Thoracic aorta (tissue), 2 donors: ENCODE results near the gene NDUFA7. TPM values are rescaled to one million over a fixed set of nuclear protein-coding genes. Genes with fewer than 3 reads are reported as not detected.
"Not testable (repeated sequence)": the region's sequence is repeated elsewhere in the genome, so short reads cannot be mapped to it uniquely, and the experiment has no call there.

Experiments
- ATAC-seq: fragments of 150-250 bp; one replicate; pipeline ENCODE4 v1.8.0; 2017; ENCODE audit warnings: low read depth; ENCODE audit not compliant: insufficient number of reproducible peaks, low FRiP score
- DNase-seq: peaks from one replicate; pipeline ENCODE4 v3.0.0-alpha.2; 2020; ENCODE audit warnings: low spot score
- H3K27ac ChIP-seq, 2 donors: fragments of 200-600 bp; sonication (generic); 1 replicate in 1 of 2; 2 replicates in 1 of 2; pipeline ENCODE4 v1.5.1; 2016; ENCODE audit warnings: mild to moderate bottlenecking in 2 of 2, moderate library complexity in 2 of 2
- H3K27me3 ChIP-seq: fragments of 200-600 bp; sonication (generic); replicated peaks from 2 replicates; pipeline ENCODE4 v1.6.0; 2016; ENCODE audit warnings: mild to moderate bottlenecking; ENCODE audit not compliant: insufficient read depth
- H3K36me3 ChIP-seq: fragments of 200-600 bp; sonication (generic); one replicate; pipeline ENCODE4 v1.5.1; 2016
- H3K4me1 ChIP-seq, 2 donors: fragments of 200-600 bp; sonication (generic); 1 replicate in 1 of 2; 2 replicates in 1 of 2; pipeline versions ENCODE4 v1.5.1 to v1.6.0; 2016; ENCODE audit warnings: low read depth in 2 of 2, mild to moderate bottlenecking in 1 of 2; ENCODE audit not compliant: control insufficient read depth in 1 of 2
- H3K4me3 ChIP-seq: fragments of 200-600 bp; sonication (generic); 2 replicates; pipeline ENCODE4 v1.5.1; 2016; ENCODE audit warnings: mild to moderate bottlenecking
- H3K9me3 ChIP-seq: fragments of 200-600 bp; sonication (generic); 2 replicates; pipeline ENCODE4 v1.5.1; 2016
- CTCF ChIP-seq: fragments of 200-600 bp; sonication (generic); IDR thresholded peaks from one replicate; pipeline ENCODE4 v1.5.1; 2019; ENCODE audit warnings: antibody characterized with exemption
- total RNA-seq, 2 donors: library from RNA; depleted of rRNA; stranded (reverse); fragments of >200 nt; gene quantifications; one replicate each; pipeline versions ENCODE4 v1.1.0 to v1.2.3, GENCODE V29; 2016

NDUFA7 gene
- total RNA-seq, 2 donors from 2014 or later, result 9.2 to 22.2 TPM

GRCh38 chr19:8306235-8307054 lies 14.7 kb downstream of the NDUFA7 start:
- Histone ChIP-seq H3K27me3 (no peaks in the 10 kb centered on the region), H3K36me3 (peaks cover 11% of the 10 kb centered on the region), H3K4me1 (peaks cover 14 to 27% of the 10 kb centered on the region in 2 donors), H3K27ac (no peak overlapping the region), H3K9me3 (no peaks in the 10 kb centered on the region), H3K4me3 (no peak overlapping the region)
- ATAC-seq (no peak), DNase-seq (no peak)
- no peak for TF ChIP-seq CTCF

- ATAC-seq (no peak), DNase-seq (no peak)
Observed at GRCh38 chr19:8305798-8306197, 15.4 kb downstream of the NDUFA7 start.

GRCh38 chr19:8304841-8305621 lies 16.1 kb downstream of the NDUFA7 start:
- Histone ChIP-seq H3K4me3 (no peak overlapping the region), H3K4me1 (peaks cover 14 to 27% of the 10 kb centered on the region in 2 donors), H3K9me3 (no peaks in the 10 kb centered on the region), H3K36me3 (no peaks in the 10 kb centered on the region), H3K27me3 (no peaks in the 10 kb centered on the region), H3K27ac (no peak overlapping the region)
- no peak for DNase-seq
- ATAC-seq, result no peak
- no peak for TF ChIP-seq CTCF

More at GRCh38 chr19:8305798-8306197, 15.4 kb downstream of the NDUFA7 start:
- no peaks in the 10 kb centered on the region for H3K9me3 ChIP-seq
- TF ChIP-seq CTCF, result no peak
- peaks cover 14 to 27% of the 10 kb centered on the region in 2 donors for H3K4me1 ChIP-seq
- peaks cover 4% of the 10 kb centered on the region for H3K36me3 ChIP-seq
- no peak overlapping the region for H3K27ac ChIP-seq
- no peaks in the 10 kb centered on the region for H3K27me3 ChIP-seq
- H3K4me3 ChIP-seq, result no peak overlapping the region

GRCh38 chr19:8302734-8303133 lies 18.4 kb downstream of the NDUFA7 start:
- Histone ChIP-seq H3K36me3 (no peaks in the 10 kb centered on the region), H3K4me3 (no peak overlapping the region), H3K27me3 (no peaks in the 10 kb centered on the region), H3K9me3 (no peaks in the 10 kb centered on the region), H3K4me1 (peaks cover 5 to 13% of the 10 kb centered on the region in 2 donors), H3K27ac (no peak overlapping the region)
- DNase-seq (no peak), ATAC-seq (no peak)
- no peak for TF ChIP-seq CTCF

GRCh38 chr19:8302357-8302691 lies 18.9 kb downstream of the NDUFA7 start:
- ATAC-seq, result no peak

GRCh38 chr19:8291337-8291736 lies 29.8 kb downstream of the NDUFA7 start:
- not testable (repeated sequence) for ATAC-seq

More at GRCh38 chr19:8302357-8302691, 18.9 kb downstream of the NDUFA7 start:
- Histone ChIP-seq H3K9me3 (no peaks in the 10 kb centered on the region), H3K27ac (no peak overlapping the region), H3K27me3 (no peaks in the 10 kb centered on the region), H3K4me1 (peaks cover under 1 to 9% of the 10 kb centered on the region in 2 donors), H3K4me3 (no peak overlapping the region), H3K36me3 (no peaks in the 10 kb centered on the region)
- TF ChIP-seq CTCF, result no peak
- DNase-seq, result no peak

GRCh38 chr19:8276508-8276907 lies 44.7 kb downstream of the NDUFA7 start:
- not testable (repeated sequence) for ATAC-seq, H3K27me3 ChIP-seq, H3K36me3 ChIP-seq, H3K27ac ChIP-seq, H3K4me3 ChIP-seq, H3K9me3 ChIP-seq, DNase-seq, H3K4me1 ChIP-seq

More at GRCh38 chr19:8291337-8291736, 29.8 kb downstream of the NDUFA7 start:
- H3K27ac ChIP-seq, H3K36me3 ChIP-seq, H3K9me3 ChIP-seq, H3K27me3 ChIP-seq, H3K4me3 ChIP-seq, H3K4me1 ChIP-seq, DNase-seq: not testable (repeated sequence)
